NCI-H2196 (cell line): Measurements from ENCODE around the gene NRF1.

Experiments
- DNase-seq: peaks from one replicate; lab custom pipeline; 2025; ENCODE audit not compliant: unreplicated experiment; lab: John Stamatoyannopoulos, UW

The NRF1 gene

DNA sequence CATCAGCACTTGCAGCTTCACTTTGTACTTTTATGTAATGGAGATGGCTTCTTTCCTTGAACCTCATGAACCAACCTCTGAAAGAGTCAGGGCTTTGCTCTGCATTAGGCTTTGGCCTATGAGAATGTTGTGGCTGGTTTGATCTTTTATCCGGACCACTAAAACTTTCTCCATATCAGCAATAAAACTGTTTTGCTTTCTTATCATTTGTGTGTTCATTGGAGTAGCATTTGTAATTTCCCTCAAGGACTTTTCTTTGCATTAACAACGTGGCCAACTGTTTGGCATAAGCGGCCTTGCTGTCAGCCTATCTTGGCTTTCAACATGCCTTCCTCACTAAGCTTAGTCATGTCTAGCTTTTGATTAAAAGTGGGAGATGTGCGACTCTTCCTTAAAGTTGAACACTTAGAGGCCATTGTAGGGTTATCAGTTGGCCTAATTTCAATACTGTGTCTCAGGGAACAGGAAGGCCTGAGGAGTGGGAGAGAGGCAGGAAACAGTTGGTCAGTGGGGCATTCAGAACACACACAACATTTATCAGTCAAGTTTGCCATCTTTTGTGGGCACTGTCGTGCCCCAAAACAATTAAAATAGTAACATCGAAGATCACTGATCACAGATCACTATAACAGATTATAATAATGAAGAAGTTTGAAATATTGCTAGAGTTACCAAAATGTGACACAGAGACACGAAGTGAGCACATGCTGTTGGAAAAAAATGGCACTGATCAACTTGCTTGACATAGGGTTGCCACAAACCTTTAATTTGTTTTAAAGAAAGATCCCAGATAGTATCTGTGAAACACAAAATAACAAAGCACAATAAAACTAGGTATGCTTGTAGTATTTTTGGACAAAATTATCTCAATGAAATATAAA, 64.7 kb downstream of the NRF1 start:
- DNase-seq = no peak

- DNase-seq = no peak
Measured at GRCh38 chr7:129677796-129678195, 66.3 kb downstream of the NRF1 start.

DNA sequence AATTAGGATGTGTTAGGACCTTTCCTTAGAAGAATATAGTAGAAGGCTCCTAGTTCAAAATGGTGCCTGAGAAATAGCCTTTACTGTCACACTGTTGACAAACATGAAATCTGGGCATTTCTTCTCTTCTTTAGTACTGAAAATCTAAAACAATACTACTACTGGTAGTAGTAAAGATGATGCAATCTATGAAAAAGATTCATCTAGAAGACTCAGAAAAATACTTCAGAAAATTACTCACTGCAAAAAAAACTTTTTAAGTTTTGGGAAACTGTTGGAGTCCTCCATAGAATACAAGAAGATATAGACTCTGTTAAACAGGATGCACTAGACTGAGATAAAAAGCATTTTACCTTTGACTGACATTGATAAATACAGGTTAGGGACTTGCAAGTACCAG, 67.1 kb downstream of the NRF1 start:
- no peak for DNase-seq

DNA sequence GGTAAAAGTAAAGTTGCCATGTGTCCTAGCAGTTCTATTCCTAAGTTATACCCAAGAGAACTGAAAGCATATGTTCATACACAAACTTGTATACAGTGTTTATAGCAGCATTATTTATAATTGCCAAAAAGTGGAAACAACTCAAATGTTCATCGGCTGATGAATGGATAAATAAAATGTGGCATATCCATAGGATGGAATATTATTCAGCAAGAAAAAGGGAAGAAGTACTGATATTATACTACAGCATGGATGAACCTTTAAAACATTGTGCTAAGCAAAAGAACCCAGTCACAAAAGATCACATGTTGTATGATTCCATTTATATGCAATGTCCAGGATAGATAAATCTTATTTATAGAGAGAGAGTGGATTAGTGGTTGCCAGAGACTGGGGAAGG, 68.9 kb downstream of the NRF1 start:
- no peak for DNase-seq

DNA sequence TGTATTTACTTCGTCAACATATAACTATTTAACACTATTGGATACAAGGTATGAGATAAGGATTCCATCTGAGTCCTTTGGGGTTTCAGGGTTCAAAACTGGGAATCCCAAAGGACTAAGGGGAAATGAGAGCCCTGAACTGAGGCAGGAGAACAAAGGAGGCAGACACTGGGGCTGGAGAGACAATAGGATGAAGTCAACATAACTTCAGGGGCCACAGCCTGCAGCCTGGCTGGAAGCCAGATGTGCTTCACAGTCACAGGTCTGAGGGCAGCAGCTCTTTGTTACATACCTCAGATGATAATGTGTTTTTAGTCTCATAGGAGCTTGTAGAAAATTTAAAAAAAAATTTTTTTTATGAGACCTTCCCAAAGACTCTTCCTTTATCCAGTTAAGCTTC, 73.3 kb downstream of the NRF1 start:
- DNase-seq = peak; percentile 43

GRCh38 chr7:129686063-129686462, 74.5 kb downstream of the NRF1 start:
- DNase-seq = no peak

DNA sequence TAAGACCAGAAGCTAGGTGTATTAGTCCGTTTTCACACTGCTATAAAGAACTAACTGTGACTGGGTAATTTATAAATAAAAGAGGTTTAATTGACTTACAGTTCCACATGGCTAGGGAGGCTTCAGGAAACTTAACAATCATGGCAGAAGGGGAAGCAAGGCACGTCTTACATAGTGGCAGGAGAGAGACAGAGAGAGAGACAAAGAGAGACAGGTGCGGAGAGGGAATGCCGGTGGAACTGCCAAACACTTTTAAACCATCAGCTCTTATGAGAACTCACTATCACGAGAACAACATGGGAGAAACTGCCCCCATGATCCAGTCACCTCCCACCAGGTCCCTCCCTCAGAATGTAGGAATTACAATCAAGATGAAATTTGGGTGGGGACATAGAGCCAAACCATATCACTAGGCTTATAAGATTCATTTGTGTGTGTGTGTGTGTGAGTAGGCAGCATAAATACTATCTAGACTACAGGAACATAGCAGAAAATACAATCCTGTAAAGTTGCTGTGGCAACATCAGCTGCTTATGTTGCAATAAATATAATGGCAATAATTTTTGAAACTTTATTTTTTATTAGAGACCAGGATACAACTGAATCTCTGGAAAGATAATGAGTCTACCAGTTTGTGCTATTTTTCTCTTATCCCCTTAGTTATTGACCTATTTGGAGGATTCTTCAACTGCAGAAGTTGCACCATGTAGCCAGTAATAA, 77.1 kb downstream of the NRF1 start:
- DNase-seq = no peak

DNA sequence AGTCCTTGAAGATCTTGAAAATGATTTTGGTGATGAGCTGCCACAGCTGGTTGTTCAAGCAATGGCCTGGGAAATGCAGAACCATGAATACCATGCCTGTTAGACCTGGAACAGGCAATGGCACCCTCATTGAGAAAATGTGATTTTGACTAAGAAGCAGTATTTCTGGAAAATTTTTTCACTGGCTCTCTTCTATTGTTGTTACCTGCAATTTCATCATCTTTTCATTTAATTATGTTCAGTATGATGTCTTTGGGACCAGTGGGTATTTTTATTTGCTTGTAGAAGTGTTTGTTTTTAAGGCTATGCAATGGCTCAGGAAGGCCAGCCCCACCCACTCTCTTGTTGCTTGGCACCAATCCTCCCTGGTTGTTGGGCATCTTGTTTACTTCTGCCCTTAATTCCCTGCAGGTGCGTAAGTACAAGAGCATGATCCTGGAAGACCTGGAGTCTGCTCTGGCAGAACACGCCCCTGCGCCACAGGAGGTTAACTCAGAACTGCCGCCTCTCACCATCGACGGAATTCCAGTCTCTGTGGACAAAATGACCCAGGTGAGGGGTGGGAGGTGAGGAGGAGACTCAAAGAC, 78.6 kb downstream of the NRF1 start:
- peak; percentile 73 for DNase-seq

GRCh38 chr7:129690701-129691100, 79.2 kb downstream of the NRF1 start:
- no peak for DNase-seq

GRCh38 chr7:129698516-129699418, 87.2 kb downstream of the NRF1 start:
- no peak for DNase-seq

GRCh38 chr7:129702316-129702715, 90.8 kb downstream of the NRF1 start:
- DNase-seq = no peak

DNA sequence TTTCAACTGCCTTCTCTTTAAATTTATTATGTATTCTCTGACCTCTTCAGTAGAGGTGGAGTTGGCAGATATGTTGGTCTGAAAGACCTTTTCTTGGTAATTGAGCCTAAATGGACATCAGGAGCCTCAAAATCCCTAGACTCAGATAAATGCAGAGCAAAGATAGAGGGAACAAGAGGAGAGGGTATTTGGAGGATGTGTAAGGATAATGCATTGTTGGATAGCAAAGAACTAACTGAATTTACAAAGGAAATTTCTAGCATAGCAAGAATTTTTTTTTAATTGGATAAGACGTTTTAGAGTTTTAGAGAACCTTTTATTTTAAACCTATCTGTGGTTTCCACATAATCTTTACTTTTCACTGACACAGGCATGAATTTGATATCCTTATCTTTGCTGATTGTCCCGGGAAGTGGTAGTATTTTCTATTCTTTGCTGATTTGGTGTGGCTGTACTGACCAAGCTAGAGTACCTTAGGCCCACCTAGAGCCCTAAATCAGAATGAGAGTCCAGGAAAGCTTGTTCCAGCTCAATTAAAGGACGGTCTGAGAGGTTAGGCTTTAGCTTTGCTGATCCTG, 91.3 kb downstream of the NRF1 start:
- no peak for DNase-seq

DNA sequence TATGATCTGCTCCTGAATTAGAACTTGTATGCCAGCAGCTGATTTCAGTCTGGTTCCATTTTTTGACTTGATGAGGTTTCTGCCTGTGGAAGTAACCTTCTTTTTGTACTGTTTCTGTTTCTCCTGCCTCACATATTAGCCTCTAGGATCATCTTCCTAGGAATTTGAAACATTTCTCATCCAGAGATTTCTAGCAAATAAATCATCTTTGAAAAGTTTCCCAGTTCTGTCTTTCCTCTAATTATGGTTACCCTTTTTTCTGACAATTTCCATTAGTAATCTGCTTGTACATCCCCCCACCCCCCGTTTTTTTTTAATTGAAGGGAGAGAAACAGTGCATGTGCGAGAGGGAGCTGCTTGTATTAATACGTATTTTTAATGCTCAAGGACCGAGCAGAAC, 92.2 kb downstream of the NRF1 start:
- no peak for DNase-seq

DNA sequence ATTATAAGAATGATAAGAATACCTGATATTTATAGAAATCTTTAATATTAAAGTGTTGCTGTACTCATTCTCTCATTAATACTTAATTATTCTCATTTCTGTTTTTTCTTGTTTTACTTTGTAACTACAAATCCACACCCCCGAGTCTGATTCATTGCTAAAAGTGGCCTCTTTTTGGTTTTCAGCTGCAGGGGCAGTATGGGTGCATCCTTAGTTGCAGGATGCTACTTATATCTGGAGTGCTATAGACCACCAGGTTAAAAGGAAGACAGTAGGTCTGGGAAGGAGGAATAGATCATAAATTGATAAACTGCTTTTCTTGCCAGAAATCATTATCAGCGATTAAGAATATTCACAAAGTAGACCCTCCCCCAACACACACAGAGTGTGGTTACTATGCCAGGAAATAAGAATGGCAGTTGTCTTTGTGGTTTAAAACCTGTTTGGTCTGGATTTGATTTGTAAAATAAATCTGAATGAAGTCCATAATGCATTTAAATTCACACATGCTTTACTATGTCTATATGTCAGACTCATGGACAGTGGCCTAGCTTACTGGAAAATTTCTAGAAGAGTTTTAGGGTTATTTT, 96.5 kb downstream of the NRF1 start:
- peak; percentile 65 for DNase-seq

GRCh38 chr7:129713544-129713943, 102.0 kb downstream of the NRF1 start:
- no peak for DNase-seq

GRCh38 chr7:129714514-129715063, 103.1 kb downstream of the NRF1 start:
- no peak for DNase-seq

DNA sequence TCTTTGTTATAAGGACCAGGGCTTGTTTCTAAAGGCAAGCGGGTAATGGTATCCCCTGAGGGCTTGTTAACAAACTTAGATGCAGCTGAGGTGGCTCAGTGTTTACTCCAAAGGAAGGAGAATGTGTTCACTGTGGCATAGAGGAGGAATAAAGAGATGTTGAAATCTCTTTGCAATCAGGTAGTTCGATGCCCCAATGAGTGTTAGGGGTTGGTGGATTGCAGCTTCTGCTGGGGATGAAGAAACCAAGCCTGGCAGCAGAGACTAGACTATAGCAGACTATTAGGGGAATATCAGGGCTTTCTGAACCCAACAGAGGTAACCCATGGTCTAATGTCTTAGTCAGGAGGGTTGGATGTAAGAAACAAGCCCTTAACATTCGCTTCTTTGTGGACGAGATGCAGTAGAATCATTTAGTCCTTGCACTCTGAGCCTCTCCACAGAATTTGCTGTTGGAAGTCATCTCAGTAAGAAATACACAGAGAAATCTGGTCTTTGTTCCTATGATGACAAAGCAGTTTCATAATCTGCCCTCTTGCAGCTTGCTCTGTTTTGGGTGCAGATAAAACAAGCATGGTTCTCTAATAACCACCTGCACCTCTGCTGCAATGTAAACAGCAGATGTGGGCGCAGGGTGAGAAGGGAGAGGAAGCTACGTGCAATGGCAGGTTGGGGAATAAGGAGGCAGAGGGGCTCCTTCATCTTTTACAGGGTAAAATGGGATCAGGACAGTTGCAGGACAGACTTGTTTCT, 108.6 kb downstream of the NRF1 start:
- DNase-seq = no peak

- DNase-seq = no peak
Measured at GRCh38 chr7:129721068-129721467, 109.5 kb downstream of the NRF1 start.

- no peak for DNase-seq
Measured at GRCh38 chr7:129723679-129724078, 112.2 kb downstream of the NRF1 start.
